ENCODE data around the gene CDH12.

DNA sequence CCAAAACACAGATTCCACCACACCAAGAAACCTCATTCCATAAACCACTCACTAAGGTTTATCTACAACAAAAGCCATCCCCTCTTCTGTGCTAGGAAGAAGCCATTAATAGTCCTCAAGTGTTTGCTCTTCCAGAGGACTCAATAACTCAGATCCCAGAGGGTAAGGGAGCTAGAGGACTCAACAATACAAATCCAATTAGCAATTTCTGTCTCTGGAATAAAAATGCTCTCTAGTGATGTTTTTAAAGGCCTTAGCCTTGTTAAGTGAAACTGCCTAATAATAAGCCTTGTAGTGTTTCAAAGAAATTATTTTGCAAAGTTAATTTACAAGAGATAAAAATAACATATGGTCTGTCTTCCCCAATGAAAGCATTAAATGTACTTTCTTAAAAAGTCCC lies 942.4 kb downstream of the CDH12 start:
- TF ChIP-seq, protein P1, sequence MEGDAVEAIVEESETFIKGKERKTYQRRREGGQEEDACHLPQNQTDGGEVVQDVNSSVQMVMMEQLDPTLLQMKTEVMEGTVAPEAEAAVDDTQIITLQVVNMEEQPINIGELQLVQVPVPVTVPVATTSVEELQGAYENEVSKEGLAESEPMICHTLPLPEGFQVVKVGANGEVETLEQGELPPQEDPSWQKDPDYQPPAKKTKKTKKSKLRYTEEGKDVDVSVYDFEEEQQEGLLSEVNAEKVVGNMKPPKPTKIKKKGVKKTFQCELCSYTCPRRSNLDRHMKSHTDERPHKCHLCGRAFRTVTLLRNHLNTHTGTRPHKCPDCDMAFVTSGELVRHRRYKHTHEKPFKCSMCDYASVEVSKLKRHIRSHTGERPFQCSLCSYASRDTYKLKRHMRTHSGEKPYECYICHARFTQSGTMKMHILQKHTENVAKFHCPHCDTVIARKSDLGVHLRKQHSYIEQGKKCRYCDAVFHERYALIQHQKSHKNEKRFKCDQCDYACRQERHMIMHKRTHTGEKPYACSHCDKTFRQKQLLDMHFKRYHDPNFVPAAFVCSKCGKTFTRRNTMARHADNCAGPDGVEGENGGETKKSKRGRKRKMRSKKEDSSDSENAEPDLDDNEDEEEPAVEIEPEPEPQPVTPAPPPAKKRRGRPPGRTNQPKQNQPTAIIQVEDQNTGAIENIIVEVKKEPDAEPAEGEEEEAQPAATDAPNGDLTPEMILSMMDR (IDR thresholded peaks at IDR 0.05), result no peak
- TF ChIP-seq POLR2A (IDR thresholded peaks at IDR 0.05), result no peak
- TF ChIP-seq POLR2AphosphoS5 (IDR thresholded peaks at IDR 0.05; ENCODE audit: insufficient read depth in 1 of 2, low read depth in 1 of 2), result no peak

Measured in vagina (tissue), 2 donors.